ENCODE results near the gene CEP170B. TPM values are rescaled to one million over a fixed set of nuclear protein-coding genes. Genes with fewer than 3 reads are reported as not detected.

CEP170B gene
- total and polyA plus RNA-seq, 7 donors, result 2.0 to 15.7 (median 6.3) TPM

DNA sequence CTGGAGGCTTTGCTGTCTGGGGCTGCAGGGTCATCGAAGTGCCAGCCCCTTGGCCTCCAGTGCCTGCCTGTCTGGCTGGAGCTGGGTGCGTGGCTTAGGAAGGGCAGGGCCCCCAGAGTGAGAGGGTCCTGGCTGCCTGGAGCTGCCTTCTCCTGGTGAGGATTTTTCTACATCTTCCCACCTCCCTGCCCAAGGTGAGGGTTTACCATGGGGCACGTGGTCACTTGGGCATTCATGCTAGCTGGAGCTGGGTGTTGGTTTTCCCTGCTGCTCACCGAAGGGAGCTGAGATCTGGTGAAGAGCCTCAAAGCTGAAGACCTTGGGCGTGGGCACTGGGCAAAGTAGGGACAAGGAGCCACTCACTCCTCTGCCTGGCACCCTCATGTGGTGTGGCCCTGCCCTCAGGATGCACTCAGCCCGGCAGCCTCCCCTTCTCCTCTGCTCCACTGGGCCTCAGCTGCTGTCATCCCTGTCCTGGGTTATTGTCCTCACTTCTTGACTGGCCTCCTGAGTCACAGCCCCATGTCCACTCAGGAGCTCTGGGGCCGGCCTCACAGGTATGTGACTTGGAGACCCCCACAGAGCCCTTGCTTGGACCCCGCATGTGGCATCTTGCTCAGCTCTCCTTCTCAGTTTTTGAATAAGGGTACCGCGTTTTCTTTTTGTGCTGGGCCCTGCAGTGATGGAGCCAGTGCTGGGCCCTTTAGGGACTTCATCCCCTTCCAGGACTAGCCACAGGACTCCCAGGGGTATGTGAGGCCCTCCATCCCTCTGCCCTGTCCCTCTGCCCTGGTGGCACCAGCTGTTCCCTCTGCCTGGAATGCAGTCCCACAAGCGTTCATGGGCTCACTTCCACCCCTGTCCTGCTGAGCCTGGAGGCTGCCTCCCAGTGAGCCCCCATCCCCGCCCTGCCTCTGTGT lies 1.6 kb downstream of the CEP170B start:
- Histone ChIP-seq H3K36me3 (ENCODE audit: insufficient read depth in 1 of 2, low read depth in 1 of 2) (peaks cover 0 to 11% of the 10 kb centered on the region in 2 donors), H3K9me3 (no peaks in the 10 kb centered on the region), H3K27ac (no peak overlapping the region), H3K4me3 (peak overlapping the region; percentile 74), H3K4me1 (peaks cover 18% of the 10 kb centered on the region), H3K27me3 (ENCODE audit: insufficient read depth in 3 of 3, low read length in 2 of 3) (peaks cover 0 to 14% (median 11%) of the 10 kb centered on the region in 3 donors)
- TF ChIP-seq CTCF (IDR thresholded peaks at IDR 0.05), result no peak
- ATAC-seq, result no peak
- intact Hi-C loops (cut with DNase I), result no loop called here
- DNase-seq, result peak in 1 of 2 donors; percentile 36
- 88 to 95% (median 92%) methylated on average over 11 to 12 of the region's 12 CpGs for WGBS, 3 donors

DNA sequence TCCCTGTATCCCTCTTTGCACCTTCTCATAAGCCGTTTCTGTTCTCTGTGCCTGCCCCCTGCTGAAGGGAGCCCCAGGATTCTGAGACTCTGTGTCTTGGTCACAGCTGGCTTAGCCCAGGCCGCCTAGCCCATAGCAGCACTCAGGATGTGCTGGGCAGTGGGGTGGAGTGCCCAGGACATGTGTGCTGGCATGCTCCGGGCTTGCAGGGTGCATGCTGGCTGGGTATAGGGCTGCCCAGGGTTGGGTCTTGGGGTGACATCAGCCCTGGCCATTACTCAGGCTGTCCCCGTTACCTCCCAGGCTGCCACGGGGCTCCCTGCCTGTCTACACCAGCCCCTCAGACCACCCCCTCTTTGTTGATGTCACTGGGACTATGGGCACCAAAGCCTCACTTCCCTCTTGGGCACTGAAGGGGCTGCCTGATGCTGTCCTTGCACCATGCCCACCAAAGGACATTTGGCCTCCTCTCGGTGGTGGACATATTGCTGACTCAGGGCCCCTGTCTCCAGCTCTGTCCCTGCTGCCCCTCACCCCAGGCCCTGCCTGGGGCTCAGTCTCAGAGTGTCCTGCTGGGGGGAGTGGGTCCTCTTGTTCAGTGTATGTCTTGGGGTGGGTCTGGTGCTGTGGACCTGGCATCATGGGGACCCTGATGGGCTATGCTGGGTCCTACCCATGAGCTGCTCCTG lies 2.4 kb downstream of the CEP170B start:
- Histone ChIP-seq H3K36me3 (ENCODE audit: insufficient read depth in 1 of 2, low read depth in 1 of 2) (peaks cover 0 to 11% of the 10 kb centered on the region in 2 donors), H3K4me3 (no peak overlapping the region), H3K27ac (no peak overlapping the region), H3K9me3 (no peaks in the 10 kb centered on the region), H3K27me3 (ENCODE audit: insufficient read depth in 3 of 3, low read length in 2 of 3) (peaks cover 0 to 14% (median 11%) of the 10 kb centered on the region in 3 donors), H3K4me1 (peaks cover 19% of the 10 kb centered on the region)
- ATAC-seq, result no peak
- WGBS, 3 donors, result 90 to 97% (median 91%) methylated on average over 6 of the region's 6 CpGs
- intact Hi-C loops (cut with DNase I), result no loop called here
- peak in 1 of 2 donors; percentile 26 for DNase-seq
- no peak for TF ChIP-seq CTCF (IDR thresholded peaks at IDR 0.05)

DNA sequence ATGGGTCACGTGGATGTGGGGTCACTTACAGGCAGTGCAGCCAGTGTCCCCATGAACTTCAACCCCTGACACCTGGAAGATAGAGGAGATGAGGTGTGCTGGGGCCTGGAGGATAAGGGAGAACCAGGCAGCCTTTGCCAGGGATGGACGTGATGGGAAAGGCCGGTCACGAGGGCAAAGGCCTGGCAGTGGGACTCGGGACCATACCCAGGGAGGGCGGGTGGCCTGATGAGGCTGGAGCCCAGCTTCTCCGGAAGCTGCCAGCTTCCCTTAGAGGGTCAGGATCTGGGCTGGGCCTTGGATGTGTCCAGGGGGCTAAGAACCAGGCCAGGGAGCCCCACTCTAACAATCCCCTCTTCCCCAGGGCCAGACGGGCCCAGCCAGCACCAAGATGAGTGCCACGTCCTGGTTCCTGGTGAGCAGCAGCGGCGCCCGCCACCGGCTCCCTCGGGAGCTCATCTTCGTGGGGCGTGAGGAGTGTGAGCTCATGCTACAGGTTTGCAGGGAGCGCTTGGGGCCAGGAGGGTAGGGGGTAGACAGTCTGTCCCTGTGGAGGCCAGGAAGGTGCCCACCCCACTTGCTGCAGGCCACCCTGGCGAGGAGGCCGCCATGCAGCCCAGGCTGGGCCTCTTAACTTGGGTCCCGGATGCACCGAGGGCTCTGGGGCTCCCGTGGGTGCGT lies 3.1 kb downstream of the CEP170B start:
- peaks cover 0 to 11% of the 10 kb centered on the region in 2 donors for H3K36me3 ChIP-seq (ENCODE audit: insufficient read depth in 1 of 2, low read depth in 1 of 2)
- H3K27me3 ChIP-seq (ENCODE audit: insufficient read depth in 3 of 3, low read length in 2 of 3), result peaks cover 0 to 12% (median 11%) of the 10 kb centered on the region in 3 donors
- no peak for TF ChIP-seq CTCF (IDR thresholded peaks at IDR 0.05)
- H3K27ac ChIP-seq, result no peak overlapping the region
- peak in 1 of 2 donors; percentile 56 for DNase-seq
- peaks cover 23% of the 10 kb centered on the region for H3K4me1 ChIP-seq
- intact Hi-C loops (cut with DNase I), result no loop called here
- H3K4me3 ChIP-seq, result no peak overlapping the region
- whole genome bisulfite sequencing, 3 donors, result 90 to 94% (median 90%) methylated on average over 21 to 23 of the region's 23 CpGs
- ATAC-seq, result no peak
- H3K9me3 ChIP-seq, result no peaks in the 10 kb centered on the region

DNA sequence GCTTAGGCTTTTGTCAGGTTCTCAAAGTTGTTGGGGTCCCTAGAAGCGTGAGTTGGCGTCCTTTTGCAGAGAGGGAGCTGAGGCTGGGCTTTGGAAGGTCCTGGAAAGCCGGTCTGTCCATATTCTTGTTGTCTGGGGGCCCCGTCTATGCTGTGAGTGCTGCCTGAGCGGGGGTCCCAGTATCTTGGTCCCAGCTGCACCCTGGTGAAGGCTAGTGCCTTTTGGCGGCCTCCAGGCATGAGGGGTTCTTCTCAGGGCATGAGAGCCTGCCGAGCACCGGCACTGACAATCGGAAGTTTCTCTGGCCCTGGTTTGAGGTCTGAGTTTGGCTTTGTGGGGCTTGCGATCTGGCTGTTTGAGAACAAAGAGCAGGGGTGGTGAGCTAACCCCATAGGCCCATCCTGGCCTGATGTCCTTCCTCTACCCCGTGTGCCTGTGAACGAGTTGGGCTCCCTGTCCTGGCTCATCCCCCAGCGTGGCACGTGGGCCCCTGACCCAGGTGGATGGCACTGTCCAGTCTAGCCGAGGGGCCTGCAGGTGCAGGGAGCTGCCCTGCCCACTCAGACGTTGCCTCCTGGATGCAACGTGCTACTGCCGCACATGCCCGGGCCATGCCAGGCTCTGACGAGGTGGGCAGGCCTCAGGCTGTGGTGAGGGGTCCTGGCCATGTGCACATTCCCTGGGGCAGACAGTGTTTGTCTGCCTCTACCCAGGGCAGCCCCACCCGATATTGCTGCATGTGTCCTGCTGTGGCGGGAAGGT lies 3.9 kb downstream of the CEP170B start:
- H3K4me3 ChIP-seq, result no peak overlapping the region

More for the DNA sequence above, 3.9 kb downstream of the CEP170B start:
- H3K4me1 ChIP-seq, result peaks cover 23% of the 10 kb centered on the region
- no peak overlapping the region for H3K27ac ChIP-seq
- peaks cover 0 to 11% of the 10 kb centered on the region in 2 donors for H3K36me3 ChIP-seq (ENCODE audit: insufficient read depth in 1 of 2, low read depth in 1 of 2)
- no peak for TF ChIP-seq CTCF (IDR thresholded peaks at IDR 0.05)
- peaks cover 0 to 9% (median 6%) of the 10 kb centered on the region in 3 donors for H3K27me3 ChIP-seq (ENCODE audit: insufficient read depth in 3 of 3, low read length in 2 of 3)
- H3K9me3 ChIP-seq, result no peaks in the 10 kb centered on the region
- intact Hi-C loops (cut with DNase I), result no loop called here
- 93 to 94% (median 93%) methylated on average over 22 of the region's 22 CpGs for WGBS, 3 donors
- DNase-seq, result peak in 1 of 2 donors; percentile 42
- ATAC-seq, result no peak

Data from psoas muscle (tissue), 8 donors.